Kidney (tissue), 14 donors: ENCODE results near the gene LARP7. TPM values are rescaled to one million over a fixed set of nuclear protein-coding genes. Genes with fewer than 3 reads are reported as not detected.

Source experiments
- DNase-seq, 5 donors: peaks; one replicate each; pipeline ENCODE4 v3.0.0-alpha.2; 2013 to 2020
- FAIRE-seq: peaks from 2 replicates; lab custom pipeline; 2012; peaks lifted over from hg19 to GRCh38; lab: Jason Lieb, UNC
- H3K27ac ChIP-seq, 2 donors: one replicate each; pipeline ENCODE4 v1.7.0; 2013; ENCODE audit warnings: low read depth in 2 of 2, low read length in 2 of 2, inconsistent platforms in 1 of 2
- H3K27me3 ChIP-seq: one replicate; pipeline ENCODE4 v1.7.1; 2013; ENCODE audit warnings: low read length, inconsistent platforms; ENCODE audit not compliant: control insufficient read depth, insufficient read depth
- H3K36me3 ChIP-seq, 3 donors: one replicate each; pipeline versions ENCODE4 v1.7.0 to v1.7.1; 2013; ENCODE audit warnings: low read length in 3 of 3, control low read depth in 1 of 3, inconsistent platforms in 1 of 3; ENCODE audit not compliant: insufficient read depth in 3 of 3, control insufficient read depth in 2 of 3
- H3K4me1 ChIP-seq, 3 donors: one replicate each; pipeline versions ENCODE4 v1.7.0 to v1.7.1; 2013; ENCODE audit warnings: low read length in 3 of 3, inconsistent platforms in 1 of 3, low read depth in 1 of 3; ENCODE audit not compliant: control insufficient read depth in 2 of 3, insufficient read depth in 2 of 3
- H3K4me3 ChIP-seq, 3 donors: one replicate each; pipeline versions ENCODE4 v1.7.0 to v1.8.1; 2013; ENCODE audit warnings: low read length in 3 of 3, control low read depth in 1 of 3, inconsistent platforms in 1 of 3
- H3K9ac ChIP-seq, 3 donors: one replicate each; pipeline versions ENCODE4 v1.7.0 to v1.7.1; 2013; ENCODE audit warnings: low read length in 3 of 3, control low read depth in 1 of 3, inconsistent platforms in 1 of 3
- H3K9me3 ChIP-seq, 3 donors: one replicate each; pipeline versions ENCODE4 v1.7.0 to v1.7.1; 2013; ENCODE audit warnings: low read length in 3 of 3, control low read depth in 1 of 3, inconsistent platforms in 1 of 3; ENCODE audit not compliant: control insufficient read depth in 2 of 3, insufficient read depth in 1 of 3
- intact Hi-C: fragments of 100-400 bp; cut with DNase I; formaldehyde crosslinking; loops from one replicate; pipeline ENCODE4 v1.11.1; 2022
- polyA plus RNA-seq: library from polyadenylated mRNA; stranded (reverse); fragments of 350-450 nt; fragmentation: Illumina TruSeq; extraction: RNeasy Lipid Tissue Mini Kit (QIAGEN cat#74804); gene quantifications from one replicate; pipeline ENCODE4 v1.2.3, GENCODE V29; 2014; ENCODE audit warnings: low read depth, low replicate concordance; ENCODE audit not compliant: insufficient read depth
- total RNA-seq: library from RNA; stranded (reverse); fragmentation: NEBNext Ultra II Directional; extraction: Animal tissue kit (Norgen Biotek cat#: 25700); gene quantifications from one replicate; pipeline ENCODE4 v1.2.1, GENCODE V29; 2021
- TF ChIP-seq, protein P1 (sequence below): IDR thresholded peaks from 3 replicates; pipeline ENCODE4 v1.5.1; 2012; ENCODE audit warnings: mild to moderate bottlenecking, moderate library complexity, borderline replicate concordance; ENCODE audit not compliant: insufficient read depth; ENCODE audit errors: extremely low read depth
- donor health status: control.
- donor health status: control.
- donor health status: control.
- donor health status: control.
- donor health status: control.
- donor health status: DM: yes; HTN: yes; CAD: no.
- donor health status: Normal renal cell carcinoma (clear cell type).

The LARP7 gene
- total and polyA plus RNA-seq, 2 donors from 2014 or later, result 37.3 to 45.5 TPM

DNA sequence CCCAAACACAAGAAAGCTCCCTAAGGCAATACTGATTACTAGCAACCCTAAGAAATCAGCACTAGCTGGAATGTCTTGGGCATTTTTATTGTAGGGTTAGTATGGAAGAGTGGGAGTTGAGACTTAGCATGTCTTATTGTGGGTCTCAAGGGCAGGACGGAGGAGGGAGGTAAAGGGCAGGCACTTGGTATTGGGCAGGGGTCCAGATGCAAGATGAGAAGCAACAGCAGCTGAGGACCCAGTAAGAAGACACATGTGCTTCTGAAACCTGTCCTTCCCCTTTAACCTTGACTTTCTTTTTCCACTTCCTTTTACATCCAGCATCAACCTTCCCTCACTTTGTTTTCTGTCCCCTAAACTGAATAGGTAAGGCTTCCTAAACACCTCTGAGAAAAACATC, 37.4 kb downstream of the LARP7 start:
- intact Hi-C loops, result no loop called here
- FAIRE-seq, result no peak
- no peak overlapping the region for H3K9ac ChIP-seq

DNA sequence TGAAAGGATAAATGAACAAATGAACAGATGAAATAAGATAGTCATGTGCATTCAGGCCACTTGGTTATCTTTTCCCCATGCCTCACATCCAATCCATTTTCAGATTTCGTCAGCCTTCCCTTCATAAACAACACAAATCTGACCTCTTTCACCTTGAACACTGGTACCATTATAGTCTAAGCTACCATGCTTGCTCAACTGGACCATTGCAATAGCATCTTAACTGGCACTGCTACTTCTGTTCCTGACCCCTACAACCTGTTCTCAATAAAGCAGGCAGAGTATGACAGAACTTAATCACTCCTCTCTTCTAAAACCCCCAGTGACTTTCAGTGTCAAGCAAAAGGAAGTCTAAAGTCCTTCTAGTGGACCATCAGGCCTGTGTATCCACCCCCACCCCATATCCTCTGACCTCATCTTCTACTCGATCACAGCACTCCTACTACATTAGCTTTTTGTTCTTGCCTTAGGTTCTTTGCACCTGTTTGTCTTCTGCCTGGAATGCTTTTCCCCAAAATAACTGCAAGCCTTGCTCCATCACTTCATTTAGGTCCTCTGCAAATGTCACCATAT, 40.7 kb downstream of the LARP7 start:
- intact Hi-C loops, result no loop called here
- no peak for FAIRE-seq
- Histone ChIP-seq H3K4me1 (no peaks in the 10 kb centered on the region), H3K27ac (no peak overlapping the region), H3K27me3 (no peaks in the 10 kb centered on the region), H3K36me3 (no peaks in the 10 kb centered on the region), H3K4me3 (no peak overlapping the region), H3K9me3 (no peaks in the 10 kb centered on the region), H3K9ac (no peak overlapping the region)
- TF ChIP-seq, protein P1, sequence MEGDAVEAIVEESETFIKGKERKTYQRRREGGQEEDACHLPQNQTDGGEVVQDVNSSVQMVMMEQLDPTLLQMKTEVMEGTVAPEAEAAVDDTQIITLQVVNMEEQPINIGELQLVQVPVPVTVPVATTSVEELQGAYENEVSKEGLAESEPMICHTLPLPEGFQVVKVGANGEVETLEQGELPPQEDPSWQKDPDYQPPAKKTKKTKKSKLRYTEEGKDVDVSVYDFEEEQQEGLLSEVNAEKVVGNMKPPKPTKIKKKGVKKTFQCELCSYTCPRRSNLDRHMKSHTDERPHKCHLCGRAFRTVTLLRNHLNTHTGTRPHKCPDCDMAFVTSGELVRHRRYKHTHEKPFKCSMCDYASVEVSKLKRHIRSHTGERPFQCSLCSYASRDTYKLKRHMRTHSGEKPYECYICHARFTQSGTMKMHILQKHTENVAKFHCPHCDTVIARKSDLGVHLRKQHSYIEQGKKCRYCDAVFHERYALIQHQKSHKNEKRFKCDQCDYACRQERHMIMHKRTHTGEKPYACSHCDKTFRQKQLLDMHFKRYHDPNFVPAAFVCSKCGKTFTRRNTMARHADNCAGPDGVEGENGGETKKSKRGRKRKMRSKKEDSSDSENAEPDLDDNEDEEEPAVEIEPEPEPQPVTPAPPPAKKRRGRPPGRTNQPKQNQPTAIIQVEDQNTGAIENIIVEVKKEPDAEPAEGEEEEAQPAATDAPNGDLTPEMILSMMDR, result no peak
- DNase-seq, result no peak

More for the DNA sequence above, 37.4 kb downstream of the LARP7 start:
- DNase-seq, result no peak
- Histone ChIP-seq H3K4me3 (no peak overlapping the region), H3K27ac (no peak overlapping the region), H3K4me1 (no peaks in the 10 kb centered on the region), H3K9me3 (no peaks in the 10 kb centered on the region), H3K36me3 (no peaks in the 10 kb centered on the region), H3K27me3 (no peaks in the 10 kb centered on the region)
- TF ChIP-seq, protein P1, result no peak

DNA sequence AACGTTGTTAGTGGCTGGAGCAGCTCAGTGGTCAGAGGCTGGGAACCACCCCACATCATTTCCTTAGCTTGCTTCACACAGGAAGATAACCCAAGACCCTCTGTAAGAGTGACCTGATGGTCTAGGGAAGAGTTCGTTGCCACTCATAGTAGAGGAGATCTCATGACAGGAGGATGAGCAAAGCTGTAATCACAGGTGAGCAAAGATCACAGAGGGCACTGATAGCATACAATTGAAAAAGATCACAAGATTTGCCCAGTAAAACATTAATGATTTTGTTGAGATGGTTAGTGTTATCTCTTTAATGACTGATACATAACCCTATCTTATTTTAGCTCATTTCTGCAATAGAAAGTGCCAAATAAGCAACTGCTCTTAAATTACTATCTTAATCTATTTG, 44.1 kb downstream of the LARP7 start:
- no peak overlapping the region for H3K4me3 ChIP-seq
- FAIRE-seq (no peak), DNase-seq (no peak)
- no peak overlapping the region for H3K27ac ChIP-seq
- H3K9me3 ChIP-seq, result no peaks in the 10 kb centered on the region
- no peaks in the 10 kb centered on the region for H3K4me1 ChIP-seq
- TF ChIP-seq, protein P1, result no peak
- H3K36me3 ChIP-seq, result no peaks in the 10 kb centered on the region
- no peak overlapping the region for H3K9ac ChIP-seq
- no peaks in the 10 kb centered on the region for H3K27me3 ChIP-seq
- intact Hi-C loops, result no loop called here

DNA sequence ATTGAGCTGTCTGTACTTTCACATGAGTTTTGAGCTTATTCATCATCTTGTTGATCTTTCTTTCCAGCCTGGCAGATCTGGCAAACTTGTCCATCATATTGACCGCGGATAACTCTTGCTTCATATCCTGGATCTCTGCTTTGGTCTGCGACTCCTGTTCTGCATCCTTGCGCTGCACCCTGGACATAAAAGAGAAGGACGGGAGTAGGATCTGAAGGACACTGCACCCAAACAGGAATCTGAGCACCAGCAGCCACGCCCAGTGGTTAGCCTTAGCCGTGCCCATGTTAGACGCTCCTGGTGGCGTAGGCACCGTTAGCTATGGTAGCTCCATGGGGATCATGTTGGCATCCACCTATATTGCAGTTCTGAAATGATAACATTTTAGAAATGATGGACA, 56.6 kb downstream of the LARP7 start:
- TF ChIP-seq, protein P1, result no peak
- no peaks in the 10 kb centered on the region for H3K27me3 ChIP-seq
- FAIRE-seq (no peak), DNase-seq (no peak)
- intact Hi-C loops, result no loop called here
- H3K9ac ChIP-seq, result no peak overlapping the region
- no peak overlapping the region for H3K27ac ChIP-seq
- H3K4me3 ChIP-seq, result no peak overlapping the region
- no peaks in the 10 kb centered on the region for H3K9me3 ChIP-seq
- H3K4me1 ChIP-seq, result no peaks in the 10 kb centered on the region
- no peaks in the 10 kb centered on the region for H3K36me3 ChIP-seq
